GM12892 (cell line): Measurements from ENCODE around the gene UBE2L5.

Experiments
- POLR2A ChIP-seq: IDR thresholded peaks from 2 replicates; pipeline ENCODE4 v1.6.1; 2011; ENCODE audit warnings: low read depth, low read length, control low read depth
- POLR2AphosphoS5 ChIP-seq: IDR thresholded peaks from 2 replicates; pipeline ENCODE4 v1.6.1; 2011; ENCODE audit warnings: low read depth, low read length, control low read depth
- TAF1 ChIP-seq: IDR thresholded peaks from 2 replicates; pipeline ENCODE4 v1.6.1; 2011; ENCODE audit warnings: low read depth, mild to moderate bottlenecking, control low read depth, low read length, borderline replicate concordance

- no peak for TF ChIP-seq POLR2A
- TF ChIP-seq POLR2AphosphoS5 = no peak
- TF ChIP-seq TAF1 = no peak
Measured at GRCh38 chr13:30413842-30414241, 8.5 kb upstream of the UBE2L5 start.
